OCI-LY7 (cell line): ENCODE measurements around the gene ZNF516. TPM values are rescaled to one million over a fixed set of nuclear protein-coding genes. Genes with fewer than 3 reads are reported as not detected.

Experiments used
- BruUV-seq: library from RNA; stranded (reverse); fragments of 400-500 nt; replicated peaks from 2 replicates; lab custom pipeline; 2021; lab: Mats Ljungman, UMichigan
- CTCF ChIA-PET: fragments of 300-600 bp; sonication (Branson Sonifier 250); formaldehyde crosslinking; loops from one replicate; lab custom pipeline; 2022; ENCODE audit warnings: antibody characterized with exemption; ENCODE audit not compliant: unreplicated experiment; lab: Charles Lee
- POLR2A ChIA-PET: fragments of 300-600 bp; sonication (Branson Sonifier 250); formaldehyde crosslinking; loops from one replicate; lab custom pipeline; 2022; ENCODE audit warnings: antibody characterized with exemption; lab: Charles Lee
- DNase-seq: peaks from one replicate; pipeline ENCODE4 v3.0.0-alpha.2; 2015; ENCODE audit warnings: low spot score
- H2AFZ ChIP-seq: fragments of 200-600 bp; sonication (generic), shearing (Covaris generic); 2 replicates; pipeline ENCODE4 v1.6.1; 2014; ENCODE audit warnings: mild to moderate bottlenecking, antibody characterized with exemption, low read length, moderate library complexity
- H3K27ac ChIP-seq: fragments of 200-600 bp; sonication (generic); 2 replicates; pipeline ENCODE4 v1.5.1; 2014; ENCODE audit warnings: mixed run types, low read depth, mild to moderate bottlenecking, moderate library complexity, low read length, inconsistent platforms; ENCODE audit not compliant: poor library complexity, severe bottlenecking
- H3K36me3 ChIP-seq: fragments of 200-600 bp; sonication (generic); 2 replicates; pipeline ENCODE4 v1.6.1; 2014; ENCODE audit warnings: mild to moderate bottlenecking, antibody characterized with exemption, low read length, moderate library complexity, mixed read lengths; ENCODE audit not compliant: insufficient read depth
- H3K4me1 ChIP-seq: fragments of 200-600 bp; sonication (generic); 2 replicates; pipeline ENCODE4 v1.5.1; 2014; ENCODE audit warnings: mild to moderate bottlenecking, low read length; ENCODE audit not compliant: insufficient read depth, poor library complexity, severe bottlenecking
- H3K4me2 ChIP-seq: fragments of 200-600 bp; sonication (generic); 2 replicates; pipeline ENCODE4 v1.6.1; 2014; ENCODE audit warnings: mild to moderate bottlenecking, low read length
- H3K4me3 ChIP-seq: fragments of 200-600 bp; sonication (generic); 2 replicates; pipeline ENCODE4 v1.5.1; 2014; ENCODE audit warnings: mild to moderate bottlenecking, low read depth, low read length; ENCODE audit not compliant: poor library complexity, severe bottlenecking
- H3K79me2 ChIP-seq: fragments of 200-600 bp; sonication (generic); 2 replicates; pipeline ENCODE4 v1.6.1; 2016; ENCODE audit warnings: low read depth, mild to moderate bottlenecking, low read length, moderate library complexity, mixed read lengths; ENCODE audit not compliant: insufficient read depth
- H3K9me2 ChIP-seq: fragments of 200-600 bp; sonication (generic); 2 replicates; pipeline ENCODE4 v1.6.1; 2016; ENCODE audit warnings: mild to moderate bottlenecking, low read length, mixed read lengths; ENCODE audit not compliant: insufficient read depth
- H3K9me3 ChIP-seq: fragments of 200-600 bp; sonication (generic); 2 replicates; pipeline ENCODE4 v1.6.1; 2014; ENCODE audit warnings: mild to moderate bottlenecking, mixed run types, low read length, mixed read lengths
- H4K20me1 ChIP-seq: fragments of 200-600 bp; sonication (generic); 2 replicates; pipeline ENCODE4 v1.6.1; 2014; ENCODE audit warnings: mild to moderate bottlenecking, antibody characterized with exemption, low read length, moderate library complexity, mixed read lengths; ENCODE audit not compliant: insufficient read depth
- EZH2phosphoT487 ChIP-seq: fragments of 200-600 bp; sonication (generic); IDR thresholded peaks from 2 replicates; pipeline ENCODE4 v1.6.1; 2018; ENCODE audit warnings: low read depth, borderline replicate concordance, mild to moderate bottlenecking, mixed run types, antibody characterized with exemption, low read length, moderate library complexity, mixed read lengths
- intact Hi-C: fragments of 100-400 bp; cut with micrococcal nuclease; formaldehyde crosslinking; loops from one replicate; pipeline ENCODE4 v1.10.0; 2022; ENCODE audit not compliant: unreplicated experiment
- total RNA-seq, 2 experiments: library from RNA; depleted of rRNA in 1 of 2; stranded (reverse); fragments of >200 nt in 1 of 2; shearing (Covaris generic) in 1 of 2; gene quantifications; 2 replicates each; pipeline ENCODE4 v1.2.3, GENCODE V29; 2014 to 2022
- TF ChIP-seq, protein P1 (sequence below): fragments of 200-600 bp; sonication (generic); conservative IDR thresholded peaks from 2 replicates; pipeline ENCODE4 v1.5.1; 2014; ENCODE audit warnings: mild to moderate bottlenecking, antibody characterized with exemption, low read length, moderate library complexity, mixed read lengths

The ZNF516 gene
- total RNA-seq, 2 experiments from 2014 or later, result 16.2 to 32.3 TPM

- Histone ChIP-seq H3K79me2 (no peaks in the 10 kb centered on the region), H3K4me2 (no peak overlapping the region), H3K9me3 (no peaks in the 10 kb centered on the region), H3K27ac (no peak overlapping the region), H4K20me1 (no peaks in the 10 kb centered on the region), H2AFZ (no peak overlapping the region), H3K36me3 (no peaks in the 10 kb centered on the region; the same call in 1 of the 2 replicates), H3K4me1 (no peaks in the 10 kb centered on the region), H3K4me3 (no peak overlapping the region), H3K9me2 (no peaks in the 10 kb centered on the region)
- intact Hi-C loops, result no loop called here
- POLR2A ChIA-PET, result no interaction called here
- TF ChIP-seq, protein P1, sequence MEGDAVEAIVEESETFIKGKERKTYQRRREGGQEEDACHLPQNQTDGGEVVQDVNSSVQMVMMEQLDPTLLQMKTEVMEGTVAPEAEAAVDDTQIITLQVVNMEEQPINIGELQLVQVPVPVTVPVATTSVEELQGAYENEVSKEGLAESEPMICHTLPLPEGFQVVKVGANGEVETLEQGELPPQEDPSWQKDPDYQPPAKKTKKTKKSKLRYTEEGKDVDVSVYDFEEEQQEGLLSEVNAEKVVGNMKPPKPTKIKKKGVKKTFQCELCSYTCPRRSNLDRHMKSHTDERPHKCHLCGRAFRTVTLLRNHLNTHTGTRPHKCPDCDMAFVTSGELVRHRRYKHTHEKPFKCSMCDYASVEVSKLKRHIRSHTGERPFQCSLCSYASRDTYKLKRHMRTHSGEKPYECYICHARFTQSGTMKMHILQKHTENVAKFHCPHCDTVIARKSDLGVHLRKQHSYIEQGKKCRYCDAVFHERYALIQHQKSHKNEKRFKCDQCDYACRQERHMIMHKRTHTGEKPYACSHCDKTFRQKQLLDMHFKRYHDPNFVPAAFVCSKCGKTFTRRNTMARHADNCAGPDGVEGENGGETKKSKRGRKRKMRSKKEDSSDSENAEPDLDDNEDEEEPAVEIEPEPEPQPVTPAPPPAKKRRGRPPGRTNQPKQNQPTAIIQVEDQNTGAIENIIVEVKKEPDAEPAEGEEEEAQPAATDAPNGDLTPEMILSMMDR, result no peak
- TF ChIP-seq EZH2phosphoT487, result no peak
- CTCF ChIA-PET, result no interaction called here
- no TSS peak for BruUV-seq
- no peak for DNase-seq
Measured at GRCh38 chr18:76384114-76384790, 110.8 kb downstream of the ZNF516 start.

DNA sequence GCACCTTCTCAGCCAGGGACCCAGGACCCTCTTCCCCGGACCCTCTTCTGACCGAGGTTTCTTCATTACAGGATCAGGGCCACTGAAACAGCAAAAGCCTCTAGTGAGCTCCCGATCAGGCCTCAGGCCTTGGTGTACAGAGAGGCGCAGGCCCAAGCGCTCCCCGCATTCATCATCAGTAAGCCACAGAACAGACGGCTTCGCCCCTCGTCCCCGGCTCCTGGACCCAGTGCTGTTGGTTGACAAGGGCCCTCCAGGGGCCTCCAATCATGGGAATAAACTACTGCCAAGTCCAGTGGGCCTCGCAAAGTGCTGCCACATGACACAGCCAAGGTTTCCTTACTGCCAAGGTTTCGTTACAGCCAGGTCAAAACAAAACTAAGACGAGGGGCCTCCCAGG is 111.4 kb downstream of the ZNF516 start:
- no peak overlapping the region for H2AFZ ChIP-seq
- no peaks in the 10 kb centered on the region for H3K4me1 ChIP-seq
- no peaks in the 10 kb centered on the region for H4K20me1 ChIP-seq
- H3K4me3 ChIP-seq, result no peak overlapping the region
- no peak for DNase-seq
- no peaks in the 10 kb centered on the region for H3K9me2 ChIP-seq
- intact Hi-C loops, result no loop called here
- peaks cover under 1% of the 10 kb centered on the region; the same call in 1 of the 2 replicates for H3K36me3 ChIP-seq
- no peaks in the 10 kb centered on the region for H3K79me2 ChIP-seq
- TF ChIP-seq EZH2phosphoT487, result no peak
- TF ChIP-seq, protein P1, result no peak
- no TSS peak for BruUV-seq
- CTCF ChIA-PET, result no interaction called here
- H3K4me2 ChIP-seq, result no peak overlapping the region
- H3K27ac ChIP-seq, result no peak overlapping the region
- POLR2A ChIA-PET, result no interaction called here
- no peaks in the 10 kb centered on the region for H3K9me3 ChIP-seq

GRCh38 chr18:76382275-76382674 is 112.8 kb downstream of the ZNF516 start:
- DNase-seq, result no peak
- Histone ChIP-seq H3K27ac (no peak overlapping the region), H3K4me1 (no peaks in the 10 kb centered on the region), H3K4me3 (no peak overlapping the region), H3K9me3 (no peaks in the 10 kb centered on the region), H3K9me2 (no peaks in the 10 kb centered on the region), H4K20me1 (no peaks in the 10 kb centered on the region), H3K4me2 (no peak overlapping the region), H3K36me3 (peaks cover 7% of the 10 kb centered on the region), H3K79me2 (no peaks in the 10 kb centered on the region), H2AFZ (no peak overlapping the region)
- intact Hi-C loops, result no loop called here
- BruUV-seq, result no TSS peak
- TF ChIP-seq, protein P1, result no peak
- no peak for TF ChIP-seq EZH2phosphoT487
- ChIA-PET POLR2A (no interaction called here), CTCF (no interaction called here)
